Right forelimb (tissue), 1 donor: ENCODE measurements around the gene SOS1.
"Not testable (repeated sequence)": the region's sequence is repeated elsewhere in the genome, so short reads cannot be mapped to it uniquely, and the experiment has no call there.

ENCODE experiments used
- DNase-seq: peaks from one replicate; pipeline ENCODE4 v3.0.0-alpha.2; 2018

SOS1 gene

GRCh38 chr2:39120771-39121522 lies at the start of gene SOS1:
SOS1 (minus strand) TSS chr2:39121051; CDS start chr2:39120422, 629 bp downstream.
- DNase-seq = peak; percentile 96

GRCh38 chr2:39164089-39164488 lies 43.2 kb upstream of the SOS1 start:
- no peak for DNase-seq

- no peak for DNase-seq
These were observed 40.1 kb upstream of the SOS1 start for GRCh38 chr2:39160982-39161381.

- DNase-seq = no peak
These were observed 38.4 kb upstream of the SOS1 start for GRCh38 chr2:39159283-39159682.

GRCh38 chr2:39158351-39158750 lies 37.5 kb upstream of the SOS1 start:
- no peak for DNase-seq

GRCh38 chr2:39156846-39157245 lies 36.0 kb upstream of the SOS1 start:
- DNase-seq = no peak

- no peak for DNase-seq
These were observed 35.3 kb upstream of the SOS1 start for GRCh38 chr2:39156107-39156506.

- not testable (repeated sequence) for DNase-seq
These were observed 34.7 kb upstream of the SOS1 start for GRCh38 chr2:39155573-39155972.

- no peak for DNase-seq
These were observed 34.1 kb upstream of the SOS1 start for GRCh38 chr2:39154944-39155343.

GRCh38 chr2:39153312-39153711 lies 32.5 kb upstream of the SOS1 start:
- no peak for DNase-seq

GRCh38 chr2:39152504-39152903 lies 31.7 kb upstream of the SOS1 start:
- DNase-seq = no peak

- DNase-seq = no peak
These were observed 30.1 kb upstream of the SOS1 start for GRCh38 chr2:39150890-39151497.

- no peak for DNase-seq
These were observed 29.3 kb upstream of the SOS1 start for GRCh38 chr2:39150102-39150562.

- no peak for DNase-seq
These were observed 25.8 kb upstream of the SOS1 start for GRCh38 chr2:39146630-39147029.

GRCh38 chr2:39145906-39146421 lies 25.1 kb upstream of the SOS1 start:
- no peak for DNase-seq

GRCh38 chr2:39144416-39144815 lies 23.6 kb upstream of the SOS1 start:
- no peak for DNase-seq

GRCh38 chr2:39142904-39143605 lies 22.2 kb upstream of the SOS1 start:
- no peak for DNase-seq

GRCh38 chr2:39141334-39142271 lies 20.8 kb upstream of the SOS1 start:
- no peak for DNase-seq

- DNase-seq = not testable (repeated sequence)
These were observed 20.1 kb upstream of the SOS1 start for GRCh38 chr2:39140948-39141333.

GRCh38 chr2:39140322-39140847 lies 19.5 kb upstream of the SOS1 start:
- DNase-seq = no peak

GRCh38 chr2:39139511-39140237 lies 18.8 kb upstream of the SOS1 start:
- no peak for DNase-seq

GRCh38 chr2:39138837-39139211 lies 18.0 kb upstream of the SOS1 start:
- DNase-seq = no peak
